Measurements from ENCODE around the gene P2RY14. TPM values are rescaled to one million over a fixed set of nuclear protein-coding genes. Genes with fewer than 3 reads are reported as not detected.

The P2RY14 gene
- total and polyA plus RNA-seq, 2 donors from 2014 or later, result 0.54 to 2.4 TPM

- Histone ChIP-seq H3K27ac (ENCODE audit: low read depth in 2 of 2, low read length in 2 of 2) (no peak overlapping the region), H3K9me3 (ENCODE audit: control insufficient read depth in 2 of 3, insufficient read depth in 1 of 3, low read length in 3 of 3) (no peaks in the 10 kb centered on the region), H3K27me3 (ENCODE audit: control insufficient read depth, insufficient read depth, low read length) (no peaks in the 10 kb centered on the region), H3K4me3 (ENCODE audit: low read length in 3 of 3) (no peak overlapping the region), H3K36me3 (ENCODE audit: control insufficient read depth in 2 of 3, insufficient read depth in 3 of 3, low read length in 3 of 3) (no peaks in the 10 kb centered on the region), H3K4me1 (ENCODE audit: control insufficient read depth in 2 of 3, insufficient read depth in 2 of 3, low read depth in 1 of 3, low read length in 3 of 3) (no peaks in the 10 kb centered on the region), H3K9ac (ENCODE audit: low read length in 3 of 3) (no peak overlapping the region)
- no peak for DNase-seq
- intact Hi-C loops (cut with DNase I), result no loop called here
- no peak for FAIRE-seq
- no peak for TF ChIP-seq CTCF (IDR thresholded peaks at IDR 0.05; ENCODE audit: borderline replicate concordance, extremely low read depth, insufficient read depth)
These were observed 40.0 kb upstream of the P2RY14 start for GRCh38 chr3:151318313-151318712.

GRCh38 chr3:151316267-151316991 is 38.1 kb upstream of the P2RY14 start, which contains the start of gene GPR87:
GPR87 (minus strand) TSS chr3:151316820; CDS start chr3:151300100, 16,720 bp downstream.
- no peaks in the 10 kb centered on the region for H3K27me3 ChIP-seq (ENCODE audit: control insufficient read depth, insufficient read depth, low read length)
- FAIRE-seq (no peak), DNase-seq (no peak)
- no peak within 1 kb of the TSS for H3K27ac ChIP-seq (ENCODE audit: low read depth in 2 of 2, low read length in 2 of 2)
- no peak for TF ChIP-seq CTCF (IDR thresholded peaks at IDR 0.05; ENCODE audit: borderline replicate concordance, extremely low read depth, insufficient read depth)
- H3K4me1 ChIP-seq (ENCODE audit: control insufficient read depth in 2 of 3, insufficient read depth in 2 of 3, low read depth in 1 of 3, low read length in 3 of 3), result no peaks in the 10 kb centered on the region
- H3K4me3 ChIP-seq (ENCODE audit: low read length in 3 of 3), result no peak within 1 kb of the TSS
- H3K9ac ChIP-seq (ENCODE audit: low read length in 3 of 3), result no peak within 1 kb of the TSS
- H3K9me3 ChIP-seq (ENCODE audit: control insufficient read depth in 2 of 3, insufficient read depth in 1 of 3, low read length in 3 of 3), result no peaks in the 10 kb centered on the region
- no peaks in the 10 kb centered on the region for H3K36me3 ChIP-seq (ENCODE audit: control insufficient read depth in 2 of 3, insufficient read depth in 3 of 3, low read length in 3 of 3)
- intact Hi-C loops (cut with DNase I), result no loop called here

GRCh38 chr3:151315846-151316245 is 37.5 kb upstream of the P2RY14 start:
- no peak overlapping the region for H3K27ac ChIP-seq (ENCODE audit: low read depth in 2 of 2, low read length in 2 of 2)
- FAIRE-seq (no peak), DNase-seq (no peak)
- H3K27me3 ChIP-seq (ENCODE audit: control insufficient read depth, insufficient read depth, low read length), result no peaks in the 10 kb centered on the region
- no peak overlapping the region for H3K9ac ChIP-seq (ENCODE audit: low read length in 3 of 3)
- H3K4me3 ChIP-seq (ENCODE audit: low read length in 3 of 3), result no peak overlapping the region
- no peaks in the 10 kb centered on the region for H3K4me1 ChIP-seq (ENCODE audit: control insufficient read depth in 2 of 3, insufficient read depth in 2 of 3, low read depth in 1 of 3, low read length in 3 of 3)
- no peak for TF ChIP-seq CTCF (IDR thresholded peaks at IDR 0.05; ENCODE audit: borderline replicate concordance, extremely low read depth, insufficient read depth)
- intact Hi-C loops (cut with DNase I), result no loop called here
- no peaks in the 10 kb centered on the region for H3K36me3 ChIP-seq (ENCODE audit: control insufficient read depth in 2 of 3, insufficient read depth in 3 of 3, low read length in 3 of 3)
- no peaks in the 10 kb centered on the region for H3K9me3 ChIP-seq (ENCODE audit: control insufficient read depth in 2 of 3, insufficient read depth in 1 of 3, low read length in 3 of 3)
